OCI-LY1 (cell line): Measurements from ENCODE around the gene PLEK.

Source experiments
- H2AFZ ChIP-seq: fragments of 200-600 bp; sonication (generic), shearing (Covaris generic); 2 replicates; pipeline ENCODE4 v1.6.0; 2014; ENCODE audit warnings: antibody characterized with exemption, mild to moderate bottlenecking, low read length
- H3F3A ChIP-seq: fragments of 200-600 bp; sonication (generic), shearing (Covaris generic); 2 replicates; pipeline ENCODE4 v1.6.0; 2014; ENCODE audit warnings: mild to moderate bottlenecking, antibody characterized with exemption, low read length, moderate library complexity; ENCODE audit not compliant: insufficient read depth
- H3K27ac ChIP-seq: fragments of 200-600 bp; sonication (generic); 2 replicates; pipeline ENCODE4 v1.5.1; 2014; ENCODE audit warnings: low read length, mixed run types, mild to moderate bottlenecking, low read depth; ENCODE audit not compliant: poor library complexity, severe bottlenecking
- H3K27me3 ChIP-seq: fragments of 200-600 bp; sonication (generic); 2 replicates; pipeline ENCODE4 v1.6.0; 2014; ENCODE audit warnings: antibody characterized with exemption, mild to moderate bottlenecking, low read length, moderate library complexity; ENCODE audit not compliant: insufficient read depth
- H3K36me3 ChIP-seq: fragments of 200-600 bp; sonication (generic); 2 replicates; pipeline ENCODE4 v1.6.1; 2014; ENCODE audit warnings: mild to moderate bottlenecking, antibody characterized with exemption, low read length, moderate library complexity, mixed read lengths; ENCODE audit not compliant: insufficient read depth
- H3K4me1 ChIP-seq: fragments of 200-600 bp; sonication (generic); 2 replicates; pipeline ENCODE4 v1.5.1; 2014; ENCODE audit warnings: mild to moderate bottlenecking, low read length, moderate library complexity; ENCODE audit not compliant: insufficient read depth, severe bottlenecking
- H3K4me2 ChIP-seq: fragments of 200-600 bp; sonication (generic), shearing (Covaris generic); 2 replicates; pipeline ENCODE4 v1.6.1; 2014; ENCODE audit warnings: low read length
- H3K4me3 ChIP-seq: fragments of 200-600 bp; sonication (generic); 2 replicates; pipeline ENCODE4 v1.5.1; 2014; ENCODE audit warnings: low read length, low read depth, mild to moderate bottlenecking, mixed read lengths; ENCODE audit not compliant: poor library complexity, severe bottlenecking
- H3K79me2 ChIP-seq: fragments of 200-600 bp; shearing (Covaris generic); 2 replicates; pipeline ENCODE4 v1.6.1; 2016; ENCODE audit warnings: mixed run types, low read length, mixed read lengths; ENCODE audit not compliant: insufficient read depth
- H3K9ac ChIP-seq: fragments of 200-600 bp; sonication (generic), shearing (Covaris generic); 2 replicates; pipeline ENCODE4 v1.6.1; 2014; ENCODE audit warnings: mild to moderate bottlenecking, low read length, mixed read lengths
- H3K9me2 ChIP-seq: fragments of 200-600 bp; sonication (generic), shearing (Covaris generic); 2 replicates; pipeline ENCODE4 v1.6.1; 2014; ENCODE audit warnings: low read depth, mild to moderate bottlenecking, low read length, mixed read lengths
- H3K9me3 ChIP-seq: fragments of 200-600 bp; shearing (Covaris generic); 2 replicates; pipeline ENCODE4 v1.6.1; 2014; ENCODE audit warnings: low read length, mixed read lengths
- H4K20me1 ChIP-seq: fragments of 200-600 bp; sonication (generic), shearing (Covaris generic); 2 replicates; pipeline ENCODE4 v1.6.0; 2016; ENCODE audit warnings: mild to moderate bottlenecking, low read length; ENCODE audit not compliant: insufficient read depth
- CTCF ChIP-seq: fragments of 200-600 bp; sonication (generic), shearing (Covaris generic); IDR thresholded peaks from 2 replicates; pipeline ENCODE4 v1.5.1; 2017; ENCODE audit warnings: mild to moderate bottlenecking, antibody characterized with exemption, low read length, moderate library complexity, mixed read lengths
- EZH2 ChIP-seq: fragments of 200-600 bp; sonication (generic), shearing (Covaris generic); IDR thresholded peaks from 2 replicates; pipeline ENCODE4 v1.8.0; 2017; ENCODE audit warnings: borderline replicate concordance, mixed run types, mild to moderate bottlenecking, antibody characterized with exemption, low read length, moderate library complexity, mixed read lengths

The PLEK gene

GRCh38 chr2:68418855-68419254, 53.8 kb downstream of the PLEK start:
- no peak for TF ChIP-seq CTCF
- TF ChIP-seq EZH2, result no peak
- Histone ChIP-seq H4K20me1 (no peaks in the 10 kb centered on the region), H2AFZ (no peak overlapping the region), H3K4me2 (no peak overlapping the region), H3K27me3 (no peaks in the 10 kb centered on the region), H3K9me3 (0 out of 2 replicates have a peak, but pooled peaks cover 3% of the 10 kb centered on the region), H3K4me1 (peaks cover 26% of the 10 kb centered on the region), H3K9me2 (no peaks in the 10 kb centered on the region), H3F3A (no peaks in the 10 kb centered on the region), H3K36me3 (no peaks in the 10 kb centered on the region), H3K27ac (no peak overlapping the region), H3K9ac (no peak overlapping the region), H3K79me2 (no peaks in the 10 kb centered on the region), H3K4me3 (no peak overlapping the region)

GRCh38 chr2:68420254-68420910, 55.3 kb downstream of the PLEK start:
- Histone ChIP-seq H3K9me2 (no peaks in the 10 kb centered on the region), H3F3A (no peaks in the 10 kb centered on the region), H3K4me1 (peaks cover 41% of the 10 kb centered on the region), H3K27ac (no peak overlapping the region), H3K9ac (no peak overlapping the region), H3K4me3 (no peak overlapping the region), H3K36me3 (no peaks in the 10 kb centered on the region), H3K4me2 (no peak overlapping the region), H3K27me3 (no peaks in the 10 kb centered on the region), H3K9me3 (0 out of 2 replicates have a peak, but pooled peaks cover 3% of the 10 kb centered on the region), H3K79me2 (no peaks in the 10 kb centered on the region), H2AFZ (no peak overlapping the region), H4K20me1 (no peaks in the 10 kb centered on the region)
- TF ChIP-seq CTCF (no peak), EZH2 (no peak)

- H3F3A ChIP-seq, result no peaks in the 10 kb centered on the region
- H3K79me2 ChIP-seq, result no peaks in the 10 kb centered on the region
- H3K4me2 ChIP-seq, result peak overlapping the region; percentile 30; the same call in 1 of the 2 replicates
- no peaks in the 10 kb centered on the region for H3K9me2 ChIP-seq
- H3K9me3 ChIP-seq, result no peaks in the 10 kb centered on the region
- no peak overlapping the region for H3K4me3 ChIP-seq
- H2AFZ ChIP-seq, result no peak overlapping the region
- H3K27me3 ChIP-seq, result no peaks in the 10 kb centered on the region
- peak overlapping the region; percentile 72 for H3K27ac ChIP-seq
- H3K9ac ChIP-seq, result no peak overlapping the region
- H4K20me1 ChIP-seq, result no peaks in the 10 kb centered on the region
- no peak for TF ChIP-seq EZH2
- no peak for TF ChIP-seq CTCF
- H3K36me3 ChIP-seq, result no peaks in the 10 kb centered on the region
- peaks cover 58% of the 10 kb centered on the region for H3K4me1 ChIP-seq
Measured at GRCh38 chr2:68423966-68424650, 59.0 kb downstream of the PLEK start.
